IMR-90 (cell line): ENCODE measurements around the gene TMUB2. TPM values are rescaled to one million over a fixed set of nuclear protein-coding genes. Genes with fewer than 3 reads are reported as not detected.

Experiments used
- ATAC-seq: fragments of 200-7000 bp; cut with Tn5 transposase; 2 replicates; pipeline ENCODE4 v1.9.1; 2020; ENCODE audit warnings: low read depth, mild to moderate bottlenecking, moderate library complexity
- BruUV-seq: library from RNA; stranded (reverse); fragments of 400-500 nt; replicated peaks from 2 replicates; lab custom pipeline; 2021; lab: Mats Ljungman, UMichigan
- CTCF ChIA-PET: fragments of 300-600 bp; formaldehyde crosslinking; extraction: SDS; loops from one replicate; lab custom pipeline; 2021; ENCODE audit warnings: antibody characterized with exemption; lab: Yijun Ruan, JAX
- POLR2A ChIA-PET: fragments of 300-600 bp; sonication (Branson Sonifier 250); formaldehyde crosslinking; loops from one replicate; lab custom pipeline; 2022; ENCODE audit warnings: antibody characterized with exemption; ENCODE audit not compliant: unreplicated experiment; lab: Charles Lee
- DNase-seq: peaks from one replicate; pipeline ENCODE4 v3.0.0; 2013
- H2AFZ ChIP-seq: replicated peaks from 2 replicates; pipeline ENCODE3; 2013; ENCODE audit warnings: low read length, mild to moderate bottlenecking; ENCODE audit not compliant: poor library complexity
- H2AK5ac ChIP-seq: 2 replicates; pipeline ENCODE4 v1.6.1; 2013; ENCODE audit warnings: low read depth, low read length, inconsistent platforms
- H2AK9ac ChIP-seq: replicated peaks from 2 replicates; pipeline ENCODE3; 2013; ENCODE audit warnings: mild to moderate bottlenecking, low read depth, low read length, moderate library complexity; ENCODE audit not compliant: poor library complexity
- H2BK120ac ChIP-seq: 2 replicates; pipeline ENCODE4 v1.6.1; 2013; ENCODE audit warnings: low read depth, low read length, inconsistent platforms
- H2BK15ac ChIP-seq: 3 replicates; pipeline ENCODE4 v1.6.1; 2013; ENCODE audit warnings: low read depth, low read length, inconsistent platforms
- H2BK20ac ChIP-seq: 2 replicates; pipeline ENCODE4 v1.6.1; 2013; ENCODE audit warnings: low read depth, mild to moderate bottlenecking, inconsistent platforms, low read length, moderate library complexity
- H2BK5ac ChIP-seq: 2 replicates; pipeline ENCODE4 v1.6.1; 2013; ENCODE audit warnings: mild to moderate bottlenecking, low read depth, low read length, inconsistent platforms; ENCODE audit not compliant: poor library complexity, severe bottlenecking
- H3K14ac ChIP-seq: replicated peaks from 2 replicates; pipeline ENCODE4 v1.6.1; 2013; ENCODE audit warnings: low read depth, low read length, inconsistent platforms
- H3K18ac ChIP-seq: 2 replicates; pipeline ENCODE4 v1.6.1; 2013; ENCODE audit warnings: low read depth, low read length, control low read depth
- H3K23ac ChIP-seq: 2 replicates; pipeline ENCODE4 v1.6.1; 2013; ENCODE audit warnings: low read depth, low read length, inconsistent platforms
- H3K27ac ChIP-seq: 2 replicates; pipeline ENCODE4 v1.5.1; 2013; ENCODE audit warnings: mild to moderate bottlenecking, control low read depth, low read length; ENCODE audit not compliant: insufficient read depth
- H3K27me3 ChIP-seq: 2 replicates; pipeline ENCODE4 v1.6.1; 2013; ENCODE audit warnings: low read length; ENCODE audit not compliant: control insufficient read depth, insufficient read depth
- H3K36me3 ChIP-seq: 2 replicates; pipeline ENCODE4 v1.6.1; 2013; ENCODE audit warnings: low read length, mixed read lengths; ENCODE audit not compliant: control insufficient read depth, insufficient read depth
- H3K4ac ChIP-seq: 2 replicates; pipeline ENCODE4 v1.6.1; 2013; ENCODE audit warnings: low read depth, low read length, inconsistent platforms
- H3K4me1 ChIP-seq: 2 replicates; pipeline ENCODE4 v1.6.1; 2013; ENCODE audit warnings: low read length, mixed read lengths; ENCODE audit not compliant: control insufficient read depth, insufficient read depth
- H3K4me2 ChIP-seq: 2 replicates; pipeline ENCODE4 v1.6.1; 2013; ENCODE audit warnings: low read depth, mild to moderate bottlenecking, control low read depth, low read length, moderate library complexity
- H3K4me3 ChIP-seq: 2 replicates; pipeline ENCODE4 v1.5.1; 2013; ENCODE audit warnings: low read depth, mild to moderate bottlenecking, control low read depth, low read length, moderate library complexity; ENCODE audit not compliant: insufficient read depth
- H3K56ac ChIP-seq: 2 replicates; pipeline ENCODE4 v1.6.1; 2013; ENCODE audit warnings: low read length, inconsistent platforms; ENCODE audit not compliant: insufficient read depth; ENCODE audit errors: extremely low read depth
- H3K79me1 ChIP-seq, 2 experiments: 2 replicates each; pipeline ENCODE4 v1.6.1; 2013; ENCODE audit warnings: low read length in 2 of 2, inconsistent platforms in 1 of 2, low read depth in 1 of 2
- H3K9ac ChIP-seq: 2 replicates; pipeline ENCODE4 v1.6.1; 2013; ENCODE audit warnings: low read depth, low read length, control low read depth
- H3K9me1 ChIP-seq: 2 replicates; pipeline ENCODE4 v1.6.1; 2013; ENCODE audit warnings: low read length, inconsistent platforms; ENCODE audit not compliant: insufficient read depth
- H3K9me3 ChIP-seq: 2 replicates; pipeline ENCODE4 v1.6.1; 2013; ENCODE audit warnings: low read length; ENCODE audit not compliant: control insufficient read depth, insufficient read depth
- H4K20me1 ChIP-seq: 2 replicates; pipeline ENCODE4 v1.6.1; 2013; ENCODE audit warnings: low read length, inconsistent platforms; ENCODE audit not compliant: insufficient read depth
- H4K5ac ChIP-seq: 2 replicates; pipeline ENCODE4 v1.6.1; 2013; ENCODE audit warnings: mild to moderate bottlenecking, low read depth, low read length, control low read depth
- H4K8ac ChIP-seq, 2 experiments: 2 replicates each; pipeline ENCODE4 v1.6.1; 2013; ENCODE audit warnings: low read depth in 2 of 2, low read length in 2 of 2, control low read depth in 1 of 2, inconsistent platforms in 1 of 2
- H4K91ac ChIP-seq: 2 replicates; pipeline ENCODE4 v1.6.1; 2013; ENCODE audit warnings: low read depth, low read length, inconsistent platforms; ENCODE audit not compliant: insufficient read depth
- CTCF ChIP-seq: conservative IDR thresholded peaks from 2 replicates; pipeline ENCODE4 v1.5.1; 2012; ENCODE audit warnings: mild to moderate bottlenecking, low read depth, low read length, improper control_type of control experiment
- FOS ChIP-seq: fragments of 150-350 bp; IDR thresholded peaks from 2 replicates; pipeline ENCODE4 v1.6.1; 2016; ENCODE audit warnings: low read depth, low read length
- POLR2A ChIP-seq: IDR thresholded peaks from 2 replicates; pipeline ENCODE4 v1.6.1; 2012; ENCODE audit warnings: mild to moderate bottlenecking, low read depth, low read length
- RFX5 ChIP-seq: IDR thresholded peaks from 2 replicates; pipeline ENCODE4 v1.8.0; 2012; ENCODE audit warnings: low read depth, mild to moderate bottlenecking, low read length, moderate library complexity
- WGBS, 2 experiments: methylation state at CpG; one replicate each; pipeline versions ENCODE4 v1.1.5 to v1.1.7; 2013; ENCODE audit warnings: missing lambda C conversion rate in 2 of 2; ENCODE audit not compliant: insufficient read length in 1 of 2; ENCODE audit errors: extremely low coverage in 2 of 2; 5-methylcytosine and 5-hydroxymethylcytosine counted together
- dilution Hi-C: fragments of 300-500 bp; cut with HindIII; formaldehyde crosslinking; loops from one replicate; pipeline ENCODE4 v1.14.3; 2018; ENCODE audit warnings: low sequenced_read_pairs; ENCODE audit not compliant: unreplicated experiment
- in situ Hi-C: fragments of 300-500 bp; cut with MboI; formaldehyde crosslinking; loops from 3 replicates; pipeline ENCODE4 v1.14.3; 2019; ENCODE audit warnings: low sequenced_read_pairs, inconsistent platforms, mixed read lengths
- intact Hi-C: fragments of 100-400 bp; cut with micrococcal nuclease; formaldehyde crosslinking; loops from 2 replicates; pipeline ENCODE4 v1.10.0; 2022
- polyA plus RNA-seq, 3 experiments: library from polyadenylated mRNA; depleted of rRNA; stranded (reverse); fragments of >200 nt; gene quantifications; 2 replicates each; pipeline ENCODE4 v1.2.3, GENCODE V29; 2012; ENCODE audit warnings: low replicate concordance in 1 of 3
- total RNA-seq: library from RNA; depleted of rRNA; stranded (reverse); fragments of >200 nt; gene quantifications from 2 replicates; pipeline ENCODE4 v1.2.3, GENCODE V29; 2012

Gene TMUB2
- total and polyA plus RNA-seq, 2 of the 4 experiments (the other 2 are of a cell fraction): 16.5 to 42.5 TPM

- ChIA-PET POLR2A (no interaction called here), CTCF (no interaction called here)
- Histone ChIP-seq H4K20me1 (no peaks in the 10 kb centered on the region), H3K9ac (no peak overlapping the region), H4K8ac (no peak overlapping the region), H3K4me2 (no peak overlapping the region), H3K4me1 (no peaks in the 10 kb centered on the region), H3K9me3 (no peaks in the 10 kb centered on the region), H3K4ac (no peak overlapping the region), H3K56ac (no peak overlapping the region), H3K27ac (no peak overlapping the region), H3K27me3 (peaks cover 12% of the 10 kb centered on the region; the same call in 1 of the 2 replicates), H3K9me1 (no peaks in the 10 kb centered on the region), H2AFZ (no peak overlapping the region), H2BK20ac (no peak overlapping the region), H3K23ac (no peak overlapping the region), H3K36me3 (no peaks in the 10 kb centered on the region), H2BK5ac (no peak overlapping the region), H3K79me1 (no peaks in the 10 kb centered on the region), H2BK120ac (no peak overlapping the region), H4K91ac (no peak overlapping the region), H4K5ac (no peak overlapping the region), H2AK9ac (no peak overlapping the region), H3K14ac (no peak overlapping the region), H2BK15ac (no peak overlapping the region), H3K18ac (no peak overlapping the region), H3K4me3 (no peak overlapping the region), H2AK5ac (no peak overlapping the region)
- BruUV-seq: no TSS peak
- in situ Hi-C loops: no loop called here
- TF ChIP-seq CTCF: no peak
- no peak for TF ChIP-seq FOS
- TF ChIP-seq RFX5: no peak
- TF ChIP-seq POLR2A: no peak
- DNase-seq: peak; percentile 73
- WGBS, 2 experiments: 58% methylated on average over 2 of the region's 5 CpGs; no CpG with 5 or more reads in 1 of the 2 experiments
- ATAC-seq: peak; percentile 29; the same call in 1 of the 2 replicates
- dilution Hi-C loops: no loop called here
- intact Hi-C loops: no loop called here
Measured at GRCh38 chr17:44235583-44235936, 48.8 kb downstream of the TMUB2 start.
